CD14-positive monocyte (primary cell): ENCODE measurements around the gene PYGB. TPM values are rescaled to one million over a fixed set of nuclear protein-coding genes. Genes with fewer than 3 reads are reported as not detected.

Source experiments
- DNase-seq, 3 donors: peaks; one replicate each; pipeline ENCODE4 v3.0.0-alpha.2; 2011 to 2022
- H2AFZ ChIP-seq: 2 replicates; pipeline ENCODE4 v1.6.0; 2012; ENCODE audit warnings: mild to moderate bottlenecking, low read depth, low read length, inconsistent platforms; ENCODE audit not compliant: insufficient read depth, poor library complexity, severe bottlenecking
- H3K27ac ChIP-seq, 2 donors: 1 replicate in 1 of 2; 2 replicates in 1 of 2; pipeline ENCODE4 v1.5.1; 2012 to 2013; ENCODE audit warnings: low read length in 2 of 2, control low read depth in 1 of 2, inconsistent platforms in 1 of 2, low read depth in 1 of 2, mild to moderate bottlenecking in 1 of 2
- H3K27me3 ChIP-seq, 2 donors: one replicate each; pipeline versions ENCODE4 v1.6.0 to v1.6.1; 2011 to 2013; ENCODE audit warnings: low read length in 2 of 2; ENCODE audit not compliant: control insufficient read depth in 2 of 2, insufficient read depth in 2 of 2
- H3K36me3 ChIP-seq, 2 donors: replicated peaks in 1 of 2; 1 replicate in 1 of 2; 2 replicates in 1 of 2; pipeline versions ENCODE4 v1.5.1 to v1.6.1; 2012 to 2013; ENCODE audit warnings: low read length in 2 of 2, control low read depth in 1 of 2, inconsistent platforms in 1 of 2, mild to moderate bottlenecking in 1 of 2; ENCODE audit not compliant: insufficient read depth in 2 of 2, control insufficient read depth in 1 of 2
- H3K4me1 ChIP-seq, 2 donors: 1 replicate in 1 of 2; 2 replicates in 1 of 2; pipeline versions ENCODE4 v1.5.1 to v1.6.1; 2012 to 2013; ENCODE audit warnings: low read length in 2 of 2, control low read depth in 1 of 2, inconsistent platforms in 1 of 2, mild to moderate bottlenecking in 1 of 2, moderate library complexity in 1 of 2; ENCODE audit not compliant: insufficient read depth in 2 of 2, control insufficient read depth in 1 of 2
- H3K4me2 ChIP-seq: replicated peaks from 2 replicates; pipeline ENCODE3; 2012; ENCODE audit warnings: low read length, moderate library complexity, mild to moderate bottlenecking; ENCODE audit not compliant: poor library complexity, severe bottlenecking; ENCODE audit errors: extremely low read depth
- H3K4me3 ChIP-seq, 3 experiments: fragments of 200-600 bp in 1 of 3; sonication (generic) in 1 of 3; replicated peaks in 1 of 3; 1 replicate in 2 of 3; 2 replicates in 1 of 3; pipeline ENCODE4 v1.5.1; 2011 to 2013; ENCODE audit warnings: low read length in 3 of 3, mild to moderate bottlenecking in 3 of 3, control low read depth in 2 of 3, low read depth in 2 of 3, inconsistent platforms in 1 of 3, moderate library complexity in 1 of 3
- H3K79me2 ChIP-seq: 2 replicates; pipeline ENCODE4 v1.6.0; 2012; ENCODE audit warnings: mild to moderate bottlenecking, control low read depth, inconsistent platforms, low read length, moderate library complexity; ENCODE audit not compliant: insufficient read depth
- H3K9ac ChIP-seq: 2 replicates; pipeline ENCODE4 v1.6.0; 2017; ENCODE audit warnings: low read length, mild to moderate bottlenecking; ENCODE audit not compliant: insufficient read depth, poor library complexity, severe bottlenecking
- H3K9me3 ChIP-seq, 2 donors: replicated peaks in 1 of 2; 1 replicate in 1 of 2; 2 replicates in 1 of 2; pipeline versions ENCODE4 v1.5.1 to v1.6.1; 2012 to 2013; ENCODE audit warnings: low read length in 2 of 2, control low read depth in 1 of 2; ENCODE audit not compliant: control insufficient read depth in 1 of 2, insufficient read depth in 1 of 2
- H4K20me1 ChIP-seq: 2 replicates; pipeline ENCODE4 v1.6.0; 2012; ENCODE audit warnings: mild to moderate bottlenecking, low read length, control low read depth, moderate library complexity; ENCODE audit not compliant: insufficient read depth
- H3K27ac Mint-ChIP-seq, 7 donors: one replicate each; pipeline ENCODE4 v1.8.0; 2020; ENCODE audit warnings: mild to moderate bottlenecking in 7 of 7, mixed read lengths in 7 of 7, moderate library complexity in 6 of 7, inconsistent platforms in 2 of 7
- H3K27me3 Mint-ChIP-seq, 3 donors: one replicate each; pipeline ENCODE4 v1.8.0; 2021 to 2022; ENCODE audit warnings: low read depth in 3 of 3, mild to moderate bottlenecking in 3 of 3, mixed read lengths in 3 of 3, moderate library complexity in 3 of 3, inconsistent platforms in 1 of 3
- H3K36me3 Mint-ChIP-seq, 2 donors: one replicate each; pipeline ENCODE4 v1.8.0; 2020; ENCODE audit warnings: mixed read lengths in 2 of 2, inconsistent platforms in 1 of 2, mild to moderate bottlenecking in 1 of 2
- H3K4me1 Mint-ChIP-seq: one replicate; pipeline ENCODE4 v1.8.0; 2020; ENCODE audit warnings: mild to moderate bottlenecking, mixed read lengths
- H3K4me3 Mint-ChIP-seq, 2 donors: one replicate each; pipeline ENCODE4 v1.8.0; 2020; ENCODE audit warnings: mild to moderate bottlenecking in 2 of 2, mixed read lengths in 2 of 2, moderate library complexity in 1 of 2
- H3K9me3 Mint-ChIP-seq, 7 donors: one replicate each; pipeline ENCODE4 v1.8.0; 2020 to 2022; ENCODE audit warnings: mixed read lengths in 7 of 7, mild to moderate bottlenecking in 6 of 7, moderate library complexity in 6 of 7, inconsistent platforms in 2 of 7
- WGBS: methylation state at CpG from one replicate; pipeline ENCODE4 v1.1.5; 2013; ENCODE audit warnings: missing lambda C conversion rate; ENCODE audit not compliant: insufficient coverage; 5-methylcytosine and 5-hydroxymethylcytosine counted together
- intact Hi-C, 2 donors: fragments of 100-400 bp; cut with micrococcal nuclease; formaldehyde crosslinking; loops; one replicate each; pipeline versions ENCODE4 v1.15.0 to v1.15.1; 2023
- polyA plus RNA-seq, 3 donors: library from polyadenylated mRNA; depleted of rRNA in 1 of 3; unstranded in 2 of 3; stranded (reverse) in 1 of 3; fragments of 300-500 nt in 2 of 3; fragments of >200 nt in 1 of 3; fragmentation: Illumina TruSeq in 2 of 3; gene quantifications; 1 replicate in 2 of 3; 2 replicates in 1 of 3; pipeline ENCODE4 v1.2.3, GENCODE V29; 2012 to 2021
- TF ChIP-seq, protein P1 (sequence below): fragments of 200-600 bp; IDR thresholded peaks from one replicate; pipeline ENCODE4 v1.8.0; 2022; ENCODE audit warnings: antibody characterized with exemption, mild to moderate bottlenecking

Gene PYGB
- polyA plus RNA-seq, 3 donors = 26.6 to 33.2 (median 26.7) TPM

DNA sequence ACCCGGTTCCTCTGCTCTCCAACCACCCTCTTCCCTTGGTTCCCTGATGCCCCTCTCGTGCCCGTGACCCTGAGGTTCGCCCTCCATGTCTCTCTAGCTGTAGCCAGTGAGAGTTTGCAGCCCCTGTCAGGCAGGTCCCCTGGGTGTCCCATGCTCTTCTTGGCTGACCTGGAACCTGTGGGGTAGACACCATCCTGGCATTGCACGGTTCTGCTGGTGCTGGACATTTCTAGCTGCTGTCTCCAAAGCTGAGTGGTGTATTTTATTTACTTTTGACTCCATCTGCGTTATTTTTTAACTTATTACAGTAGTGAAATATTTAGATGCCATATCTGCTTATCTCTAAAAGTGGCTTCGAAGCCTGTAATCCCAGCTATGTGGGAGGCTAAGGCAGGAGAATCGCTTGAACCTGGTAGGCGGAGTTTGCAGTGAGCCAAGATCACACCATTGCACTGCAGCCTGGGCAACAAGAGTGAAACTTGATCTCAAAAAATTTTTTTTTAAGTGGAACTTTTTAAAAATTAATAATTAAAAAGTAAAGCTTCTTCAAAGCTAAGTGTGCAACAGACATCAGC lies 39.8 kb upstream of the PYGB start:
- peaks cover 0 to 2% (median 2%) of the 10 kb centered on the region in 3 donors for H3K27me3 Mint-ChIP-seq
- TF ChIP-seq, protein P1, sequence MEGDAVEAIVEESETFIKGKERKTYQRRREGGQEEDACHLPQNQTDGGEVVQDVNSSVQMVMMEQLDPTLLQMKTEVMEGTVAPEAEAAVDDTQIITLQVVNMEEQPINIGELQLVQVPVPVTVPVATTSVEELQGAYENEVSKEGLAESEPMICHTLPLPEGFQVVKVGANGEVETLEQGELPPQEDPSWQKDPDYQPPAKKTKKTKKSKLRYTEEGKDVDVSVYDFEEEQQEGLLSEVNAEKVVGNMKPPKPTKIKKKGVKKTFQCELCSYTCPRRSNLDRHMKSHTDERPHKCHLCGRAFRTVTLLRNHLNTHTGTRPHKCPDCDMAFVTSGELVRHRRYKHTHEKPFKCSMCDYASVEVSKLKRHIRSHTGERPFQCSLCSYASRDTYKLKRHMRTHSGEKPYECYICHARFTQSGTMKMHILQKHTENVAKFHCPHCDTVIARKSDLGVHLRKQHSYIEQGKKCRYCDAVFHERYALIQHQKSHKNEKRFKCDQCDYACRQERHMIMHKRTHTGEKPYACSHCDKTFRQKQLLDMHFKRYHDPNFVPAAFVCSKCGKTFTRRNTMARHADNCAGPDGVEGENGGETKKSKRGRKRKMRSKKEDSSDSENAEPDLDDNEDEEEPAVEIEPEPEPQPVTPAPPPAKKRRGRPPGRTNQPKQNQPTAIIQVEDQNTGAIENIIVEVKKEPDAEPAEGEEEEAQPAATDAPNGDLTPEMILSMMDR = no peak
- H2AFZ ChIP-seq = no peak overlapping the region
- peaks cover 19% of the 10 kb centered on the region for H3K79me2 ChIP-seq
- peaks cover 32 to 52% of the 10 kb centered on the region in 2 donors for H3K36me3 Mint-ChIP-seq
- no peak overlapping the region for H3K4me2 ChIP-seq
- H3K27me3 ChIP-seq = no peaks in the 10 kb centered on the region
- no peak overlapping the region for H3K27ac ChIP-seq
- no peaks in the 10 kb centered on the region for H3K9me3 ChIP-seq
- no peaks in the 10 kb centered on the region for H4K20me1 ChIP-seq
- WGBS = 100% methylated on average over 7 of the region's 9 CpGs
- H3K27ac Mint-ChIP-seq = peak overlapping the region in 1 of 7 donors; percentile 61
- no peak overlapping the region for H3K9ac ChIP-seq
- peaks cover 28 to 47% of the 10 kb centered on the region in 2 donors for H3K36me3 ChIP-seq
- intact Hi-C loops = loop anchor here in 1 of 2 donors (10.0 kb wide), 1 partner anchor 187 kb away; the partner anchor contains the start of gene ABHD12
- DNase-seq = no peak
- H3K4me3 ChIP-seq = no peak overlapping the region
- no peaks in the 10 kb centered on the region for H3K9me3 Mint-ChIP-seq
- H3K4me1 Mint-ChIP-seq = peaks cover 26% of the 10 kb centered on the region
- H3K4me3 Mint-ChIP-seq = no peak overlapping the region
- peaks cover 27 to 28% of the 10 kb centered on the region in 2 donors for H3K4me1 ChIP-seq

DNA sequence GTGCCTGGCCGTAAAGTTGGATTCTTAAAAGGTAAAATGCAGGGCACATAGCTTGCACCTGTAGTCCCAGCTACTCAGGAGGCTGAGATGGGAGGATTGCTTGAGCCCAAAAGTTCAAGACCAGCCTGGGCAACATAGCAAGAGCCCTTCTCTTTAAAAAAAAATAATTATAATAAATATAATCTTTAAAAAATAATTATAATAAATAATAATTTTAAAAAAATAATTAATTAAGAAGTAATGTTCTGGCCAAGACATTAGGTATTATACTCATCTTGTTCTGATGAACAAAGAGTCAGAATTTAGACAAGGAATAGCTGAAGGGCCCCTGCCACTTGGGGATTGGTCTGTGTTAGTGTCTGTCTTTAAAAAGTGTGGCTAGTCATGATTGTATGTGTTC lies 38.5 kb upstream of the PYGB start:
- TF ChIP-seq, protein P1 = no peak
- no peaks in the 10 kb centered on the region for H3K9me3 Mint-ChIP-seq
- intact Hi-C loops = loop anchor here in 1 of 2 donors (10.0 kb wide), 1 partner anchor 185 kb away; the partner anchor contains the start of gene ABHD12
- Histone ChIP-seq H2AFZ (no peak overlapping the region), H3K9ac (no peak overlapping the region), H3K4me1 (peaks cover 14% of the 10 kb centered on the region in 2 donors), H3K27ac (no peak overlapping the region), H3K36me3 (peaks cover 40 to 61% of the 10 kb centered on the region in 2 donors), H3K27me3 (no peaks in the 10 kb centered on the region), H3K9me3 (no peaks in the 10 kb centered on the region), H3K4me2 (no peak overlapping the region), H4K20me1 (no peaks in the 10 kb centered on the region), H3K79me2 (peaks cover 18% of the 10 kb centered on the region), H3K4me3 (no peak overlapping the region)
- WGBS = 100% methylated on average over 1 of the region's 1 CpG
- peaks cover 39 to 65% of the 10 kb centered on the region in 2 donors for H3K36me3 Mint-ChIP-seq
- no peak overlapping the region for H3K27ac Mint-ChIP-seq
- H3K27me3 Mint-ChIP-seq = peaks cover 0 to 2% (median 2%) of the 10 kb centered on the region in 3 donors
- no peak for DNase-seq
- no peak overlapping the region for H3K4me3 Mint-ChIP-seq
- H3K4me1 Mint-ChIP-seq = peaks cover 13% of the 10 kb centered on the region
